ENCODE results near the gene VPS37B.

- TF ChIP-seq EZH2 (optimal IDR thresholded peaks at IDR 0.05; ENCODE audit: low read depth, low read length) (no peak), CTCF (IDR thresholded peaks at IDR 0.05; ENCODE audit: low read length) (no peak)
These were observed 76.6 kb downstream of the VPS37B start for GRCh38 chr12:122819209-122819785.
